K562 (cell line): Measurements from ENCODE around the gene KCNK16. TPM values are rescaled to one million over a fixed set of nuclear protein-coding genes. Genes with fewer than 3 reads are reported as not detected.
A peak's percentile ranks its signal among the peaks of the same experiment; 100 is the strongest.

ENCODE experiments used
- CCAR2 ChIP-seq: fragments of 200-400 bp; formaldehyde crosslinking; IDR thresholded peaks from 2 replicates; pipeline ENCODE4 v1.6.1; 2017; ENCODE audit warnings: mild to moderate bottlenecking, low read depth, low read length
- CHAMP1 ChIP-seq: fragments of 450-650 bp; IDR thresholded peaks from 2 replicates; pipeline ENCODE4 v1.6.1; 2016; ENCODE audit warnings: mild to moderate bottlenecking
- FOXM1 ChIP-seq, 2 experiments: fragments of 450-650 bp in 1 of 2; sonication (generic) in 1 of 2; formaldehyde crosslinking in 1 of 2; IDR thresholded peaks; 2 replicates each; pipeline versions ENCODE4 v1.6.1 to v1.9.0; 2017 to 2022; ENCODE audit warnings: low read depth in 2 of 2, mild to moderate bottlenecking in 2 of 2, missing genetic modification reagents in 1 of 2, moderate library complexity in 1 of 2
- GATA2 ChIP-seq: sonication (generic); formaldehyde crosslinking; IDR thresholded peaks from 2 replicates; pipeline ENCODE4 v1.4.0; 2020; ENCODE audit warnings: mild to moderate bottlenecking, missing genetic modification reagents
- KDM1A ChIP-seq, 2 experiments: fragments of 450-650 bp; IDR thresholded peaks; 2 replicates each; pipeline ENCODE4 v1.6.1; 2016; ENCODE audit warnings: mild to moderate bottlenecking in 2 of 2
- MAZ ChIP-seq, 2 experiments: fragments of 450-650 bp in 1 of 2; sonication (generic) in 1 of 2; formaldehyde crosslinking; IDR thresholded peaks in 1 of 2; conservative IDR thresholded peaks in 1 of 2; 2 replicates each; pipeline versions ENCODE4 v1.4.0 to v1.5.0; 2020; ENCODE audit warnings: mild to moderate bottlenecking in 1 of 2, missing genetic modification reagents in 1 of 2
- MCM7 ChIP-seq, 2 experiments: fragments of 450-650 bp; IDR thresholded peaks; 2 replicates each; pipeline ENCODE4 v1.6.1; 2016 to 2018
- MITF ChIP-seq: IDR thresholded peaks from 2 replicates; pipeline ENCODE4 v1.6.1; 2014; ENCODE audit warnings: antibody characterized with exemption
- NFYB ChIP-seq: IDR thresholded peaks from 2 replicates; pipeline ENCODE4 v1.6.1; 2011; ENCODE audit warnings: mild to moderate bottlenecking, moderate library complexity; ENCODE audit not compliant: insufficient read length; ENCODE audit errors: extremely low read depth
- NRF1 ChIP-seq, 2 experiments: fragments of 450-650 bp; IDR thresholded peaks in 1 of 2; conservative IDR thresholded peaks in 1 of 2; 2 replicates each; pipeline ENCODE4 v1.6.1; 2014; ENCODE audit warnings: mild to moderate bottlenecking in 2 of 2
- RCOR1 ChIP-seq, 2 experiments: IDR thresholded peaks; 2 replicates each; pipeline ENCODE4 v1.6.1; 2012; ENCODE audit warnings: low read depth in 2 of 2, low read length in 2 of 2, borderline replicate concordance in 1 of 2, improper control_type of control experiment in 1 of 2
- SREBF1 ChIP-seq: fragments of 150-350 bp; IDR thresholded peaks from 2 replicates; pipeline ENCODE4 v1.6.1; 2014; ENCODE audit warnings: antibody characterized with exemption, low read depth, low read length, borderline replicate concordance
- SRSF9 ChIP-seq: fragments of 200-400 bp; formaldehyde crosslinking; IDR thresholded peaks from 2 replicates; pipeline ENCODE4 v1.6.1; 2017; ENCODE audit warnings: low read depth, low read length, borderline replicate concordance
- STAT5A ChIP-seq: IDR thresholded peaks from 2 replicates; pipeline ENCODE4 v1.6.1; 2012; ENCODE audit warnings: low read length, inconsistent platforms, borderline replicate concordance
- U2AF1 ChIP-seq: fragments of 200-400 bp; formaldehyde crosslinking; optimal IDR thresholded peaks from 2 replicates; pipeline ENCODE3; 2017; ENCODE audit warnings: mild to moderate bottlenecking, low read depth, low read length, moderate library complexity
- ZFP36 ChIP-seq: fragments of 150-350 bp; IDR thresholded peaks from 2 replicates; pipeline ENCODE4 v1.6.1; 2018; ENCODE audit warnings: low read length, low read depth; ENCODE audit not compliant: partially characterized antibody
- ZNF143 ChIP-seq: sonication (generic); formaldehyde crosslinking; IDR thresholded peaks from 2 replicates; pipeline ENCODE4 v1.9.0; 2022; ENCODE audit warnings: mild to moderate bottlenecking, missing genetic modification reagents
- ZNF239 ChIP-seq: fragments of 250-450 bp; sonication (Bioruptor Pico); IDR thresholded peaks from 2 replicates; pipeline ENCODE4 v1.4.0; 2020; ENCODE audit warnings: mild to moderate bottlenecking
- polyA plus RNA-seq, 8 experiments: library from polyadenylated mRNA; depleted of rRNA in 4 of 8; stranded (reverse) in 5 of 8; unstranded in 3 of 8; fragments of >200 nt; fragmentation: Nextera tagmentation in 2 of 8; fragmentation: Illumina TruSeq in 1 of 8; extraction: Ambion mirVana in 2 of 8; extraction: Trizol in 1 of 8; gene quantifications; 2 replicates each; pipeline versions ENCODE4 v1.2.1 to v1.2.3, GENCODE V29; 2011 to 2014; ENCODE audit warnings: inconsistent platforms in 1 of 8, missing spikeins in 1 of 8
- total RNA-seq, 7 experiments: library from RNA; depleted of rRNA in 6 of 7; stranded (reverse); fragments of >200 nt in 6 of 7; fragmentation: Illumina TruSeq in 2 of 7; extraction: Trizol in 2 of 7; gene quantifications; 2 replicates each; pipeline versions ENCODE4 v1.2.1 to v1.2.3, GENCODE V29; 2011 to 2021; ENCODE audit warnings: low replicate concordance in 1 of 7
- TF ChIP-seq, protein P1 (sequence below): fragments of 250-450 bp; sonication (Bioruptor Pico); IDR thresholded peaks from 2 replicates; pipeline ENCODE4 v1.5.0; 2021
- TF ChIP-seq, protein P2 (sequence below): fragments of 250-450 bp; sonication (Bioruptor Pico); IDR thresholded peaks from 2 replicates; pipeline ENCODE4 v1.6.1; 2021; ENCODE audit warnings: mild to moderate bottlenecking
- TF ChIP-seq, protein P3 (sequence below): sonication (generic); formaldehyde crosslinking; IDR thresholded peaks from 2 replicates; pipeline ENCODE4 v1.9.0; 2022; ENCODE audit warnings: mild to moderate bottlenecking, missing genetic modification reagents

The KCNK16 gene
- total and polyA plus RNA-seq, 9 of the 15 experiments (the other 6 are each of a cell fraction or from before 2014, with no cell fraction given) = not detected

DNA sequence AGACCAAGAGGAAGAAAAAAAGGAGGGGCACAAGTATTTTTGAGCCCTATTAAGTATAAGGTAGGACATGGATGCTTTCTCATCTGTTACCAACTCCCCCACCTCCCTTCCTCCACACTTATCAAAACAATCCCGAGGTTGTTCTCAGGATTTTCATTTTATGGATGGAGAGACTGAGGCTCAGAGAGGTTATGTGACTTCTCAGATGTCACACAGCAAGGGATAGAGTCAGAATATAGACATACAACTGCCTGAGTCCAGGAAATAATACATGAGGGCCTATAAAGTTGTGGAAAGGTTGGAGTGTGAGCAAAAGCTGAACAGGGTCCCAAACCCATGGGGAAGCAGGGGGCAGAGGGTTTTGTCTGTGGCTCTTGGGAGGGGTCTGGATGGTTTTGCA, 27.6 kb downstream of the KCNK16 start (continued):
- TF ChIP-seq FOXM1 (IDR thresholded peaks at IDR 0.05; ENCODE audit: low read depth) (no peak), FOXM1 (CRISPR knock-in tag; IDR thresholded peaks at IDR 0.05; ENCODE audit: low read depth) (no peak), MAZ (CRISPR knock-in tag; conservative IDR thresholded peaks at IDR 0.05 in 1 of 2, IDR thresholded peaks at IDR 0.05 in 1 of 2) (no peak), MITF (no peak), CHAMP1 (no peak), KDM1A (IDR thresholded peaks at IDR 0.05) (0 out of 4 replicates have a peak, but pooled peaks of 1 of the 2 experiments have one; percentile 34), ZNF239 (CRISPR knock-in tag) (no peak), SREBF1 (no peak), U2AF1 (no peak), MCM7 (IDR thresholded peaks at IDR 0.05) (no peak), SRSF9 (no peak), GATA2 (no peak), ZFP36 (peak; percentile 71), CCAR2 (no peak), ZNF143 (CRISPR knock-in tag) (no peak), RCOR1 (IDR thresholded peaks at IDR 0.05; ENCODE audit: borderline replicate concordance in 1 of 2, low read depth in 2 of 2, low read length in 2 of 2) (peak in 1 of 2 experiments; percentile 4; a peak in 1 of 4 replicates), NRF1 (conservative IDR thresholded peaks at IDR 0.05 in 1 of 2, IDR thresholded peaks at IDR 0.05 in 1 of 2) (no peak), STAT5A (no peak), NFYB (no peak)
- TF ChIP-seq, protein P1, sequence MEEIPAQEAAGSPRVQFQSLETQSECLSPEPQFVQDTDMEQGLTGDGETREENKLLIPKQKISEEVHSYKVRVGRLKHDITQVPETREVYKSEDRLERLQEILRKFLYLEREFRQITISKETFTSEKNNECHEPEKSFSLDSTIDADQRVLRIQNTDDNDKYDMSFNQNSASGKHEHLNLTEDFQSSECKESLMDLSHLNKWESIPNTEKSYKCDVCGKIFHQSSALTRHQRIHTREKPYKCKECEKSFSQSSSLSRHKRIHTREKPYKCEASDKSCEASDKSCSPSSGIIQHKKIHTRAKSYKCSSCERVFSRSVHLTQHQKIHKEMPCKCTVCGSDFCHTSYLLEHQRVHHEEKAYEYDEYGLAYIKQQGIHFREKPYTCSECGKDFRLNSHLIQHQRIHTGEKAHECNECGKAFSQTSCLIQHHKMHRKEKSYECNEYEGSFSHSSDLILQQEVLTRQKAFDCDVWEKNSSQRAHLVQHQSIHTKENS (CRISPR knock-in tag) = no peak
- TF ChIP-seq, protein P2, sequence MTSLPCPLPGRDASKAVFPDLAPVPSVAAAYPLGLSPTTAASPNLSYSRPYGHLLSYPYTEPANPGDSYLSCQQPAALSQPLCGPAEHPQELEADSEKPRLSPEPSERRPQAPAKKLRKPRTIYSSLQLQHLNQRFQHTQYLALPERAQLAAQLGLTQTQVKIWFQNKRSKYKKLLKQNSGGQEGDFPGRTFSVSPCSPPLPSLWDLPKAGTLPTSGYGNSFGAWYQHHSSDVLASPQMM = no peak
- TF ChIP-seq, protein P3, sequence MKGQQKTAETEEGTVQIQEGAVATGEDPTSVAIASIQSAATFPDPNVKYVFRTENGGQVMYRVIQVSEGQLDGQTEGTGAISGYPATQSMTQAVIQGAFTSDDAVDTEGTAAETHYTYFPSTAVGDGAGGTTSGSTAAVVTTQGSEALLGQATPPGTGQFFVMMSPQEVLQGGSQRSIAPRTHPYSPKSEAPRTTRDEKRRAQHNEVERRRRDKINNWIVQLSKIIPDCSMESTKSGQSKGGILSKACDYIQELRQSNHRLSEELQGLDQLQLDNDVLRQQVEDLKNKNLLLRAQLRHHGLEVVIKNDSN (CRISPR knock-in tag) = no peak
